ENCODE results near the gene ETS2. TPM values are rescaled to one million over a fixed set of nuclear protein-coding genes. Genes with fewer than 3 reads are reported as not detected.

Gene ETS2
- total RNA-seq, 1 donor from 2014 or later, result 18.2 TPM

GRCh38 chr21:38787016-38787415, 18.7 kb upstream of the ETS2 start:
- DNase-seq (ENCODE audit: extremely low spot score, unreplicated experiment), result no peak
- Mint-ChIP-seq H3K27me3 (ENCODE audit: unreplicated experiment) (no peaks in the 10 kb centered on the region), H3K27ac (ENCODE audit: unreplicated experiment) (no peak overlapping the region), H3K36me3 (ENCODE audit: unreplicated experiment) (peaks cover 4% of the 10 kb centered on the region), H3K4me1 (ENCODE audit: unreplicated experiment) (peaks cover 5% of the 10 kb centered on the region), H3K4me3 (ENCODE audit: unreplicated experiment) (no peak overlapping the region), H3K9me3 (ENCODE audit: unreplicated experiment) (peaks cover 12% of the 10 kb centered on the region)
- TF ChIP-seq, protein P1, sequence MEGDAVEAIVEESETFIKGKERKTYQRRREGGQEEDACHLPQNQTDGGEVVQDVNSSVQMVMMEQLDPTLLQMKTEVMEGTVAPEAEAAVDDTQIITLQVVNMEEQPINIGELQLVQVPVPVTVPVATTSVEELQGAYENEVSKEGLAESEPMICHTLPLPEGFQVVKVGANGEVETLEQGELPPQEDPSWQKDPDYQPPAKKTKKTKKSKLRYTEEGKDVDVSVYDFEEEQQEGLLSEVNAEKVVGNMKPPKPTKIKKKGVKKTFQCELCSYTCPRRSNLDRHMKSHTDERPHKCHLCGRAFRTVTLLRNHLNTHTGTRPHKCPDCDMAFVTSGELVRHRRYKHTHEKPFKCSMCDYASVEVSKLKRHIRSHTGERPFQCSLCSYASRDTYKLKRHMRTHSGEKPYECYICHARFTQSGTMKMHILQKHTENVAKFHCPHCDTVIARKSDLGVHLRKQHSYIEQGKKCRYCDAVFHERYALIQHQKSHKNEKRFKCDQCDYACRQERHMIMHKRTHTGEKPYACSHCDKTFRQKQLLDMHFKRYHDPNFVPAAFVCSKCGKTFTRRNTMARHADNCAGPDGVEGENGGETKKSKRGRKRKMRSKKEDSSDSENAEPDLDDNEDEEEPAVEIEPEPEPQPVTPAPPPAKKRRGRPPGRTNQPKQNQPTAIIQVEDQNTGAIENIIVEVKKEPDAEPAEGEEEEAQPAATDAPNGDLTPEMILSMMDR (IDR thresholded peaks at IDR 0.05), result no peak

- TF ChIP-seq, protein P1 (IDR thresholded peaks at IDR 0.05), result no peak
- peaks cover 4% of the 10 kb centered on the region for H3K36me3 Mint-ChIP-seq (ENCODE audit: unreplicated experiment)
- H3K4me1 Mint-ChIP-seq (ENCODE audit: unreplicated experiment), result peaks cover 5% of the 10 kb centered on the region
- H3K27ac Mint-ChIP-seq (ENCODE audit: unreplicated experiment), result no peak overlapping the region
- no peak overlapping the region for H3K4me3 Mint-ChIP-seq (ENCODE audit: unreplicated experiment)
- peaks cover 11% of the 10 kb centered on the region for H3K9me3 Mint-ChIP-seq (ENCODE audit: unreplicated experiment)
- H3K27me3 Mint-ChIP-seq (ENCODE audit: unreplicated experiment), result no peaks in the 10 kb centered on the region
- no peak for DNase-seq (ENCODE audit: extremely low spot score, unreplicated experiment)
Measured at GRCh38 chr21:38787461-38788274, 18.1 kb upstream of the ETS2 start.

- Mint-ChIP-seq H3K27me3 (ENCODE audit: unreplicated experiment) (no peaks in the 10 kb centered on the region), H3K4me3 (ENCODE audit: unreplicated experiment) (no peak overlapping the region), H3K36me3 (ENCODE audit: unreplicated experiment) (no peaks in the 10 kb centered on the region), H3K4me1 (ENCODE audit: unreplicated experiment) (peaks cover 5% of the 10 kb centered on the region), H3K27ac (ENCODE audit: unreplicated experiment) (no peak overlapping the region), H3K9me3 (ENCODE audit: unreplicated experiment) (peaks cover 6% of the 10 kb centered on the region)
- TF ChIP-seq, protein P1 (IDR thresholded peaks at IDR 0.05), result no peak
- no peak for DNase-seq (ENCODE audit: extremely low spot score, unreplicated experiment)
Measured at GRCh38 chr21:38788275-38788905, 17.3 kb upstream of the ETS2 start.

DNA sequence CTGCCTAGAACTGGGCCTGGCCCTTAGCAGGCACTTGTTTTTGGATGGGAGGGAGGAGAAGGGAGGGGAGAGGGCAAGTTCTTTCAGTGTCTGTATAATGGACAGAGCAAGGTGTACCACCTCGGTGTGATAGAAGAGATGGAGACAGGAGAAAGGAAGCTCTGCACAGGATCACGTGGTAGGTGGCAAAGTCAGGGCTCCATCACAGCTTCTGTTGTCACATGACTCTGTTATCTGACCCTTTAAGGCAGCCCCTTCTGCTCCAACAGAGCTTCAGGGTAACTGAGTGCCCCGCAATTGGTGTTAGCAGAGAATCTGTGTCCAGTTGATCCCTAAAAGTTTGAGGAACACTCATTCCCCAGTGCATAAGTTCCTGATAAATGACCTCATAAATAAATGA, 16.5 kb upstream of the ETS2 start:
- TF ChIP-seq, protein P1 (IDR thresholded peaks at IDR 0.05), result no peak
- H3K36me3 Mint-ChIP-seq (ENCODE audit: unreplicated experiment), result no peaks in the 10 kb centered on the region
- H3K9me3 Mint-ChIP-seq (ENCODE audit: unreplicated experiment), result peaks cover 6% of the 10 kb centered on the region
- H3K27me3 Mint-ChIP-seq (ENCODE audit: unreplicated experiment), result no peaks in the 10 kb centered on the region
- H3K4me3 Mint-ChIP-seq (ENCODE audit: unreplicated experiment), result no peak overlapping the region
- H3K4me1 Mint-ChIP-seq (ENCODE audit: unreplicated experiment), result peaks cover 5% of the 10 kb centered on the region
- no peak for DNase-seq (ENCODE audit: extremely low spot score, unreplicated experiment)
- no peak overlapping the region for H3K27ac Mint-ChIP-seq (ENCODE audit: unreplicated experiment)

DNA sequence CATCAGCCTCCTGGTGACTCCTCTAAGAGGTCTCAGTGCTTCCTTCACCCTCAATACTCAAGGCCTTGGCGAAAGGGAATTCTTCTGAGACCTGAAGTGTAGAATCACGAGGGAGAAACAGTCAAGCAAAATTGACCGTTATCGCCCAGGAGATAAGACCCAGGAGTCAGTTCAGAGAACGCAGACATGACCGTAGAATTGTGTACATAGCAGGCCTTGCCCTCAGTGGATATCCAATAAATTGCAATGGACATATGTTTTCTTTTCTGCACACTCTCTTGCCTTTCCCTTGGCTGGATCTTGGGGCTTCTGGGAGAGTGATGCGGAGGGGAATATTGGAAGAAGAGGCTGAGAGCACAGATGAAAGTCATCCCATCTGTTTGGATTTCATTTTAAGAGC, 15.7 kb upstream of the ETS2 start:
- Mint-ChIP-seq H3K27ac (ENCODE audit: unreplicated experiment) (no peak overlapping the region), H3K36me3 (ENCODE audit: unreplicated experiment) (no peaks in the 10 kb centered on the region), H3K4me1 (ENCODE audit: unreplicated experiment) (peaks cover 5% of the 10 kb centered on the region), H3K27me3 (ENCODE audit: unreplicated experiment) (no peaks in the 10 kb centered on the region), H3K4me3 (ENCODE audit: unreplicated experiment) (no peak overlapping the region), H3K9me3 (ENCODE audit: unreplicated experiment) (peaks cover 6% of the 10 kb centered on the region)
- no peak for DNase-seq (ENCODE audit: extremely low spot score, unreplicated experiment)
- TF ChIP-seq, protein P1 (IDR thresholded peaks at IDR 0.05), result no peak
